GM18517 (cell line): Measurements from ENCODE around the gene DNASE2B.

Experiments used
- ATAC-seq: cut with Tn5 transposase; IDR thresholded peaks from one replicate; pipeline ENCODE4 v1.9.1; 2021; ENCODE audit warnings: mild to moderate bottlenecking, moderate library complexity; ENCODE audit not compliant: unreplicated experiment

DNASE2B gene

DNA sequence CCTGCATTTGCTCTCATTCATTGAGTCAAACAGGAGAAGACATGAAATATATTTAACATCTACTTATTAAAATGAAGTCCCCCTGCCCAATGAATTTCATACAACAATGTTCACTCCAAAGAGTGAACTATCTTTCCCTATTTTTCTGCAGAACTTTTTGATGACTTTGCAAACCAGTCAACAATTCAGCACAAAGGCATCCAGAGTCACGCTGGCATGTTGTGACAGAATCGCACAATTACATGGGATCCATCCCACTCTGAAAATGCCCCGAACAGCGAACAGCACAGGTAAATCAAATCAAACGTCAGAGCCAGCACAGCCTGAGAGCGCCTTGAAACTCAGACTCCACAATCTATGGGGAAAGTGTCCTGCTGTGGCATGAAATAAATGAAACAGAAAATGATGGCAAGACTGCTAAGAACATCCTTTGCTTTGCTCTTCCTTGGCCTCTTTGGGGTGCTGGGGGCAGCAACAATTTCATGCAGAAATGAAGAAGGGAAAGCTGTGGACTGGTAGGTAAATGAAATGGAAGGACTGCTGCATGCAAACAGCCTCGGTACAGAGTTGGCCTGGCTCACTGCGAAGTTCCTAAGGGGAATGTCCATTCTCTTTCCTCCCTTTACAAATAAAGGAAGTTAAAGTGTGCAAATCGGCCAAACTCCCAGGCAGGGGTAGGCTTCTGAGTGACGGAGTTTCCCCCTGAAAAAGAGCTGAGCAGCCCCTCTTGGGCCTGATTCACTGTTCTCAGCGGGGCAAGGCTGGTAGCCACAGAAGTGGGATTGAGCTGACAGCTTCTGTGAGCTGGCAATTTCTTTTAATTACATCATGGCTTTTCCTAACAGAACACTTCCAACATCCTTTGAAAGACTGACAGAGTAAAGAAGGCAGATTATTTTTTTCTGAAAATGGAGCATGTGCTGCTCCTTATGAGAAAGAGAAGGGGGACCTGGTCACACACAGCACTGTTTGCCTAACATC, at the start of gene DNASE2B:
DNASE2B (plus strand) TSS at position 310 of the 981 bp plus-strand sequence; CDS start at position 391, 81 bp downstream.
- ATAC-seq = no peak

DNA sequence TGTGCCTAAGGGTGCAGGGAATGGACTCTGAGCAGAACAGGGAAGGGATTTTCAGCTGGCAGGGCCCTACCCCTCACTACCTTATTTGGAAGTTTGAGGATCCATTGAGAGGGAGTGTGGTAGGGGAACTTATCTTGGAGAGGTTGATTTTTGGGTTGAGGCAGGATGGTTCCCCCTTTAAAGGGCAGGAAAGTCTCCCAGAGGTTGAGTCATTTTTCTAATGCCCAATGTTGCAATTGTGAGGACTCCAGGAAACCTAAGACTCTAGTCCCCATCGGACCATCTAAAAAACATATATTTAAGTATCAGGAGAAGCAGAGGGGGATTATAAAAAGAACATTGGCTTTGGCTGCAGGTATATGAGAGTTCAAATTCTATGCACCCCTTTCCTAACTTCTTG, 49.5 kb upstream of the DNASE2B start:
- ATAC-seq = no peak

- ATAC-seq = no peak
Observed at GRCh38 chr1:84350104-84350503, 48.2 kb upstream of the DNASE2B start.

DNA sequence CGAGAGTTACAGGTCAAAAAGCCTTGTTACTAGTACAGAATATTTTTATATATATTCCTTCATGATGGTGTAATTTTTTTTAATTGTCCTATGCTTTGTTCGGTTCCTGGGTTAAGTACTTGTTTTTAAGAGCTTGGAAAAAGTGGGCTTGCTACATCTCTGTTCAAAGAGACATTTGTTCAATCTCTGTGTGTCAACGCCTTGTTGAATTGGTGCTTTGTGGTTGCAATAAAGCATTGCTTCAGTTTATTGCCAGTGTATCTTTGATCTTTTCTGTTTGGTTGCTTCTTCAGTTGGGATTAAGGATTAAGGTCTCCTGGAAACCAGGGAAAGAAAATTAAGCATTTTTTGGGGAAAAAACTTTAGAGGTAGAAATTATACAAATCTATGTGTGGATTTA, 47.7 kb upstream of the DNASE2B start:
- no peak for ATAC-seq

DNA sequence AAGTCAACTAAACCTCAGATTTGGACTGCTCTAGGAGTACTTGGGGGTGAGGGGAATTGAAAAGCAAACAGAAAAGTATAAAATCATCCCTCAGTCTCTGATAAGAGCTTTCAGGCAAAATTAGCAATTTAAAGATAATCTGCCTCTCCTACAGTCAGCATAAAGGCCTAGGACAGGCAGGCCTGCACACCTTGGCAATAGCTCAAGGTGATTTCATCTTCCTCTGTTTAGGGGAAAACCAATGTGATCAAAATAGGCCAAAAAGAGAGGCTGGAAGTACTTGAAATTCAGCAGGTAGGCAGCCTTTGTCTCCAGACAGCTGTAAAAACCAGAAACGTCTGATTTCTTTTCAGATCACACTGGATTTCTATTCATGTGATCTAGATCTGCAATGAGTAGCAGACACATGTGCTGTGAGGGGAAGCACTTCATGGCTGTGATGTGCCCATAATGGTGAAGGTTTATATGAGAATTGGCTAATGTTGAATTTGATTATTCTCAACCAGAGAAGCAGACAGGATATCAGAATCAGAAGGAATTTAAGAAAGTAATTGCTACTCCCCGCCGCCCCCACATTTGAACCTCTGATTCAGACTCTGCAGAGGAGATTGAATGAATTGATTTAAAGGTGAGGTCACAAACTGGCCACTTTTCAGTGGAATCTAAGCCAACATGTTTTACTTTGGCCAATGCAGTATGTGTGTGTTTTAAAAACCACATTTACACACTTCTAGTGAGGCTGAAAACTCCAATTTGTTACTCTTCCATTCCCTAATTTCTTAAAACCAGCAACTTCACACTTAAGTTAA, 45.8 kb upstream of the DNASE2B start:
- no peak for ATAC-seq

GRCh38 chr1:84353695-84354094, 44.6 kb upstream of the DNASE2B start:
- no peak for ATAC-seq

GRCh38 chr1:84355556-84355955, 42.7 kb upstream of the DNASE2B start:
- no peak for ATAC-seq

DNA sequence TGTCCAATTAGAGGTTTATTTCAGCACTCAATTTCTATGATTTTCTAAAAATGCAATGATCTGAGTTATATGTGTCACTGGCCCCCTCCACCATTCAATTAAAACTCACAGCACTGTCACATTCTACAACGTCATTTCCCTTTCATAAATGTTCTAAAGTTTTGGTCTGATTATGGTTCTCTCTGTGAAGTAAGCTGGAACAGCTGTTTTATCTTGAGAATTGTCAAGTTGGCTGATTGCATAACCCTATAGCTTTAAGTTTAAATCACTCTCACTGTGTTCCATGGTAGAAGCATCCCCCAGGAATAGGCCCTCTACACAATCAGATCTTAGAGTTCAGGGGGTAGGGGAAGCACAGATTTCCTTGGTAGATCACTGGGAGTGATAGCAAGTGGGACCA, 41.4 kb upstream of the DNASE2B start:
- no peak for ATAC-seq

DNA sequence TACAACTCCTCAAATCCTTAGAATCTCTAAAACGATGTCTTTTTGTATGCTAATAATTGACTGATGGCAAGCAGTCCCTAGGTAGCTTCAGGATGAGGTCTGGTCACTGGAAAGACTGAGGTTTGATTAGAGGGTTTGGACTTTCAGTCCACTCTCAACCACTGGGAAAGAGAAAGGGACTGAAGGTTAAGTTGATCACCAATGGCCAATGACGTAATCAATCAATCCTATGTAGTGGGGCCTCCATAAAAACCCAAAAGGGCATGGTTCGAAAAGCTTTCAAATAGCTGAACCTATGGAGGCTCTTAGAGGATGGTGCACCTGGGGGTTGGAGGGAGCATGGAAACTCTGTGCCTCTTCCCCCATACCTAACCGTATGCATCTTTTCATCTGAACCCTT, 39.6 kb upstream of the DNASE2B start:
- no peak for ATAC-seq

DNA sequence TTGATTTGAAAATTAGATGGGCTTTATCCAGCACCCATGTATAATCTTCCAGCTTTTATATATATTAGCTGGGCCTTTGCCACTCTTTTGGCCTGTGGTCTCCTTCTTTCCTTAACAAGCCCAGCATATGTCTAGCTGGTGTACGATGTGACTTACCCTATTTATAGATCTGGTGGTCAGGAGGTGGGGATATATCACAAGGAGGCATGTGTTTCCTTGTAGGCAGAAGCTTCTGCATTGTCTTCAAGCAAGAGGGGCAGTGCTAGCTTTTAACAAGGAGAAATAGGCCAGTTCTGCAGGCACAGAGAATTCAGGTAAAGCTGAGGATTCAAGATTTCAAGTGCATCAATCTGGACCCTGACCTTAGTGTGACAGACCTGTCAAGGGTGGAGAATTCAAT, 38.0 kb upstream of the DNASE2B start:
- no peak for ATAC-seq

- ATAC-seq = no peak
Observed at GRCh38 chr1:84361796-84362195, 36.5 kb upstream of the DNASE2B start.

DNA sequence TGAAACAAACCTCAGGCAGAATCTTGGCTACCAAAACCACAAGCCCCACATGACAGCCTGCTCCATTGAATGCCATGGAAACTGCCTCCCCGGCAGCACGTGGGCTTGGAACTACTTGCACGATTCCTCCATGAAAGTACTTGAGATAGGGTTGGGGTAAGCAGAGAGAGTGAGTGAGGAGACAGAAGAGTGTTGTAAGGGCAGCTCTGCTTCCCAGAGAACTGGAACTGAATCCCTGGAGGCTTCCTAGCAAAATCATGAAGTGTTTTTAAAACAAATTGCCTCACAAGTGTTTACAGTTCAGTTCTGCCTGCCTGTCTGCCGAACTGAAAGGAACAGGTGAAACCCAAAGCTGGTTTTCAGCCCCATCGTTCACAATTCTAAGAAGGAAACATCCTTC, 35.3 kb upstream of the DNASE2B start:
- ATAC-seq = no peak

DNA sequence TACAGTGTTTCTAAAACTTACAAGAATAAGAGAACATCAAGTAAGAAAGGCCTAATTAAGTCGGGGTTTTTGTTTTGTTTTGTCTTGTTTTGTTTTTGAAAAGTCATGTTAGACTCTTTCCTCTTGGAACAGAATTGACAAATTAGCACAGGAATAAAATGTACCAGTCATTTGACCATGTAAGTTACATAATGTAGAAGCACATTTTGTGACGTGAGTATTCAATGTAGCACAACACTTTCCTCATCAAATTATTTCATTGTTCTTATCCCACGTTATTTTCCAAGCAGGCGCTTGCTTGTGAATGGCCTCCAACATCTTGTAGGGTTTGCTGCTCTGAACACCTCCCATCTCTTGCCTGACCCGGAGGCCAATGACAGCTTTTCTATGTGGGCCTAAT, 34.7 kb upstream of the DNASE2B start:
- no peak for ATAC-seq

- ATAC-seq = no peak
Observed at GRCh38 chr1:84365225-84366221, 32.8 kb upstream of the DNASE2B start.

GRCh38 chr1:84366786-84367185, 31.5 kb upstream of the DNASE2B start:
- ATAC-seq = no peak

GRCh38 chr1:84367219-84367618, 31.1 kb upstream of the DNASE2B start:
- ATAC-seq = no peak

DNA sequence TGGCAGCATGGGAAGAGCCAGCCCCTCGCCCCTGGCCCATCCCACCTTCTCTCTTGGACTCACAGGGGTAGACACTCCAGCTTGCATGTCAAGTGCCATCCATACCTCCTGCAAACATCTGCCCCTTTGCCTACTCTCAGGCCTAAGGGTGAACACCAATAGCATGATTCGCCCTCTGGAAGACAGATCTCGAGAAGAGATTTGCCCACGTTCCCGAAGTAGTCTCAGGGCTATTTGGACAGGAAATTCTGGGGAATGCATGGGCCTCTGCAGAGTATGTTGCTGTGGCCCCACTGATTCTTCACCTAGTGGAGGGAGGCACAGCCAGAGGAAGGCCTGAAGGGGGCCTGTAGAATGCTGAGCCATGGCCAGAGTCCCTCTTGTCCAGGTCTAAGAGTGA, 29.8 kb upstream of the DNASE2B start:
- ATAC-seq = no peak

- ATAC-seq = no peak
Observed at GRCh38 chr1:84370266-84370665, 28.0 kb upstream of the DNASE2B start.

DNA sequence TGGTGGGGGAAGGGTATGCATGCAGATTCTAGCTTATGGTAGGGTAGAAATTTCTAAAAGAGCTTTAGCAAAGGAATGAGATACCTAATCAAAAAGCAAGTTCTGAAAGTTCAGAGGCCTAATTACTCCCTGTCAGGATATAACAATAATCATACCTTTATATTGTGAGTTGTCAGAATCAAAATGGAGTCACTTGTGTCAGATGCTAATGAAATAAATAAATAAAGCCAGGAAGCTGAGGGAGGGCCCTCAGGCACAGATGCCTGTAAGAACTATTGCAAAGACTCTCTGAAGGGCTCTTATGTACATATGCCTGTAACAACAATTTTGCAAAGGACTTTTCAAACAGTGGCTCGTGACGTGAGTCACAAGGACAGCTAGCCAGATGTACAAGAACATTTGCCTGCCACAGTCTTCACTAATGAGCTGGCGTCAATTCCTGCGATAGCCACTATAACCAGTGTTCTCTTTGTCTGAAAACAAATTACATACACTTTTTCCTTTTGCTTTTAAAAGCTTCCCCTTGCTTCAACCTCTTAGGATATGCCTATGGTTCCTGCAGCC, 27.4 kb upstream of the DNASE2B start:
- no peak for ATAC-seq

DNA sequence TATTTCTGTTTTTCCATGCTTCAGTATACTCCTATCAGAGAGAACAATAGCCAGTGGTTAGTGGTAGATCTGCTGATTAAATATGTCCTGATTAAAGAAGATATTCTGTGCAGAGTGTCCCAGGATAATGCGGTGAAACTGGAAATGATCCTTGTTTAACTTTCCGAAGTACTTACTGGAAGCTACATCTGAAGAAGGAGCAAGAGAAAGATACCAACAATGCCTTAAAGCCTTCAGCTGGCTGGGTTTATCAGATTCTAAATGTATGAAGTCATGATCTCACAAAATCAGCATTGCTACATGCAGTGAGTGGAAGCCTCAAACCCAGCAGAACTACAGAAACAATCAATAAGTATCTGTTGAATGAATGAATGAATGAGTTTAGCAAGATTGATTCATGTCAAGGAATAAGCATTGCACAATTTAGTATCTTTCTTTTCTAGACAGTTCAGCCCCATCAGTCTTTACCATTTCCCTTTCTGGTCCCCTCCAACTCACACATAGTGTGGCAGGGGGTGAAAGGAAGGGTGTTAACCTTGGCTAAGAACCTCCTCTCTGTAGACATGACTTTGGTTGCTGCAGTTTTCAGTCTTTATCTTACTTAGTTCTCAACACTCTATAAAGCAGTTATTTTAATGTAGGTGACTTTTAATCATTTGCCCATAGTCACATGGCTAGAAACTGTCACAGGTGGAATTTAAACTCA, 24.7 kb upstream of the DNASE2B start:
- ATAC-seq = no peak
